ENCODE data around the gene TEN1.

Gene TEN1

DNA sequence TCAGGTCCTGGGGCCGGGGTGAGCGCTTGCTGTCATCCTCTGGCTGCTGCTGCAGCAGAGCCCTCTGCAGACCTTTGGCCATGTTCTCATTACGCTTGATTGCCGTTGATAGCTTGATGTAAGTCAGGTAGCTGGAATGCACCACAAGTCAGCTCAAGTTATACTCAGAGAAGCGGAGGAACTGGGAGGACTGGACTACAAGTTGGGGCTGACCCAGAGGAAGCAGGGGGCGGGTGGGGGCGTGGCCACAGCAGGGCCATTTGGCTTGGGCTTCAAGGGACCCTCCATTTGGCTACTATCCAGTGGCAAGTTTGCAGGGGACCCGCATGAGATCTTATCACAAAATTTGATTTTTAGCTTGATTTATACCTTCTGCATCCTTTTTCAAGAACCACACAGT lies 67.0 kb downstream of the TEN1 start:
- DNase-seq (ENCODE audit: low read depth) = no peak
- H3K4me3 ChIP-seq (ENCODE audit: low read depth, low read length) = no peak overlapping the region

DNA sequence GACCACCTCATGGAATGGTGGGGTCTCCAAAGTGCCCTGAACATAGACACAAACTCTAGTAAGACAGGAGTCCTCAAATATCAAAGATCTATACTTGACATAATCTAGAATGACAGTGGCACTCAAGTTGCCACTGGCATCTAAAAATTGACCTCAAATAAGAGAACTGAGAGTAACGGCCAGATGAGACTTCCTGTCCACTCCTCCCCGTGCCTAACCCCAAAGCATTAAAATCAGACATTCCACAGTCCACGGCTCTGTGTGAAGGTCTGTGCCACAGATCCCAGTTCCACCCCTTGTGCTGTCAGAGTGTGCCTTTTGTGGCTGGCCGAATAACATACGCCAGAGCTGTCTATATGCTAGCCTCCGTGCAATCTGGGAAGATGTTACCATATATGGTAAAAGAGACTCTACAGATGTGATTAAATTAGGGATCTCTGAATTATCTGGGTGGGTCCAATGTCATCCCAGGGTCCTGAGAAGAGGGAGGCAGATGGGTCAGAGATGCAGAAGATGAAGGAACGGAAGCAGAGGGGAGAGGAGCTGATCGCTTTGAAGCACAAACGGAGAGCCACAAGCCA lies 69.1 kb downstream of the TEN1 start:
- DNase-seq (ENCODE audit: low read depth) = no peak
- TF ChIP-seq, protein P1, sequence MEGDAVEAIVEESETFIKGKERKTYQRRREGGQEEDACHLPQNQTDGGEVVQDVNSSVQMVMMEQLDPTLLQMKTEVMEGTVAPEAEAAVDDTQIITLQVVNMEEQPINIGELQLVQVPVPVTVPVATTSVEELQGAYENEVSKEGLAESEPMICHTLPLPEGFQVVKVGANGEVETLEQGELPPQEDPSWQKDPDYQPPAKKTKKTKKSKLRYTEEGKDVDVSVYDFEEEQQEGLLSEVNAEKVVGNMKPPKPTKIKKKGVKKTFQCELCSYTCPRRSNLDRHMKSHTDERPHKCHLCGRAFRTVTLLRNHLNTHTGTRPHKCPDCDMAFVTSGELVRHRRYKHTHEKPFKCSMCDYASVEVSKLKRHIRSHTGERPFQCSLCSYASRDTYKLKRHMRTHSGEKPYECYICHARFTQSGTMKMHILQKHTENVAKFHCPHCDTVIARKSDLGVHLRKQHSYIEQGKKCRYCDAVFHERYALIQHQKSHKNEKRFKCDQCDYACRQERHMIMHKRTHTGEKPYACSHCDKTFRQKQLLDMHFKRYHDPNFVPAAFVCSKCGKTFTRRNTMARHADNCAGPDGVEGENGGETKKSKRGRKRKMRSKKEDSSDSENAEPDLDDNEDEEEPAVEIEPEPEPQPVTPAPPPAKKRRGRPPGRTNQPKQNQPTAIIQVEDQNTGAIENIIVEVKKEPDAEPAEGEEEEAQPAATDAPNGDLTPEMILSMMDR (IDR thresholded peaks at IDR 0.05; ENCODE audit: control insufficient read depth, extremely low read depth, insufficient read depth) = no peak

More for the DNA sequence above, 67.0 kb downstream of the TEN1 start:
- TF ChIP-seq, protein P1 (IDR thresholded peaks at IDR 0.05; ENCODE audit: control insufficient read depth, extremely low read depth, insufficient read depth) = no peak

DNA sequence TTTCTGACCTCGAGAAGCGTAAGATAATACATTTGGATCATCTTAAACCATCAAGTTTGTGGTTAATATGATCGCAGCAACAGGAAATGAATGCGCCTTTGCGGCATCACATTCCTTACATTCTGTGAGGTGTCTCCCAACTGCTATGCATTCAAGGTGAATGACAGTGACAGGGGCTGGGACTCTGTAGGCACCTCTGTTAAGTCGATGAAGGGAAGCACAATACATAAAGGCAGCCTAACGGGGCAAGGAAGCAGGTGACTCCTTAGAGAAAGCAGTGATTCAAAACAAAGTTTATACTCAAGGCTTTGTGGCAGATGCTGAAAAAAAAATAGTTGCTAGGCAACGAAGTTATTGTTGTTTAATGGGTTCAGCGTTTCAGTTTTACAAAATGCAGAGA lies 69.7 kb downstream of the TEN1 start:
- no peak for DNase-seq (ENCODE audit: low read depth)
- H3K4me3 ChIP-seq (ENCODE audit: low read depth, low read length) = no peak overlapping the region
- TF ChIP-seq, protein P1 (IDR thresholded peaks at IDR 0.05; ENCODE audit: control insufficient read depth, extremely low read depth, insufficient read depth) = no peak

More for the DNA sequence above, 69.1 kb downstream of the TEN1 start:
- no peak overlapping the region for H3K4me3 ChIP-seq (ENCODE audit: low read depth, low read length)

DNA sequence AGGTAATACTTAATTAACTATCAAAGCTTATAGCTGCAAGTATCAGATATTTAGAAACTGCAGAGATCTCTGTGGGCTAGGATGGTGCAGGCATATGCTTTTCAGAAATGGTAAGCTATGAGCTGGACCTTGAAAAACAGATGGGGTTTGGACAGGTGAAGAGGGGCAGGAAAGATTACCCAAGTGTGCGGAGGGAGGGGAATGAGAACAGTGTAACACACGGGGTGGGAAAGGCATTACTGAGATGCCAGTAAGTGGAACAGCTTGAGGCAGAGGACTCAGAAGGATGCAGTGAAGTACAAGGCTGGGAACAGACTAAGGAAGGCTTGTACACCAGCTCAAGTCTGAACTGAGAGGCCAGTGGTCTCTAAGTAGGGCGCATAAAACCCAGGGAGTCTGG lies 70.2 kb downstream of the TEN1 start:
- TF ChIP-seq, protein P1 (IDR thresholded peaks at IDR 0.05; ENCODE audit: control insufficient read depth, extremely low read depth, insufficient read depth) = no peak
- DNase-seq (ENCODE audit: low read depth) = no peak
- H3K4me3 ChIP-seq (ENCODE audit: low read depth, low read length) = no peak overlapping the region

DNA sequence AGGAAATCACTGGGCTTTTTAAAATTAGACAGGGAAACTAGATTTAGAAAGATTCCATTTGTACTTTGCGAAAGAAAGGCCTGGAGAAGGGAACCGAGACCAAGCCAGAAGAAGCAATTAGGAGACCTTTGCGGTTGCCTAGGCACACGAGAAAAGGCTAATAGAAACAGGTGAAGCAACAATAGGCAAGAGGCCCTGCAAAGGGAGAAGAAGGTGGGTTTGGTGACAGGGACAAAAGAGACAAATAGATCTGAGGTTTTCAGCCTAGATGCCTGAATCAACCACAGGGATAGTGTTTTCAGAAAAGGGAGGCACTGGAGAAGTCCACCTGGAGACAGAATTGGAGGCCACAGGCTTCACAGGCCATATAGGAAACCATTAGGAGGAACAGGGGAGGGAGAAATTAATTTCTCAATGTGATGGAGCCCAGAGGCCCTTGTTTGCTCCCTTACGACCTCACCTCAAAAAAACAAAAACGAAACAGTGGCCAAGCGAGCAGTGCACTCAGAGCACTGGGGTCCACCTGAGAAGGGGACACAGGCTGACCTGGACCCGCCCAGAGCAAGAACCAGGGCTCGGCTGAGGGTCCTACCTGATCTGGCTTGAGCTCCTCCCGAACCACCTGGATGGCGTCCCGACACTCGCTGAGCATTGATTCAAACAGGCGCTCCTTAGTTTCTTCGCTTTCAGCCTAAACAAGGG lies 70.9 kb downstream of the TEN1 start:
- TF ChIP-seq, protein P1 (IDR thresholded peaks at IDR 0.05; ENCODE audit: control insufficient read depth, extremely low read depth, insufficient read depth) = no peak
- H3K4me3 ChIP-seq (ENCODE audit: low read depth, low read length) = no peak overlapping the region
- no peak for DNase-seq (ENCODE audit: low read depth)

Measured in LNCaP clone FGC (cell line).